Activated CD4-positive, alpha-beta T cell treated with anti-CD3 and anti-CD28 coated beads, Interleukin-2, Interleukin-6, amounts not matched to agents 100 ng/mL and 50 ng/mL, durations not matched to agents 16 hours and 8 hours (primary cell): ENCODE data around the gene SRGAP3.

Experiments used
- DNase-seq: peaks from one replicate; pipeline ENCODE4 v3.0.0-alpha.2; 2020

SRGAP3 gene

DNA sequence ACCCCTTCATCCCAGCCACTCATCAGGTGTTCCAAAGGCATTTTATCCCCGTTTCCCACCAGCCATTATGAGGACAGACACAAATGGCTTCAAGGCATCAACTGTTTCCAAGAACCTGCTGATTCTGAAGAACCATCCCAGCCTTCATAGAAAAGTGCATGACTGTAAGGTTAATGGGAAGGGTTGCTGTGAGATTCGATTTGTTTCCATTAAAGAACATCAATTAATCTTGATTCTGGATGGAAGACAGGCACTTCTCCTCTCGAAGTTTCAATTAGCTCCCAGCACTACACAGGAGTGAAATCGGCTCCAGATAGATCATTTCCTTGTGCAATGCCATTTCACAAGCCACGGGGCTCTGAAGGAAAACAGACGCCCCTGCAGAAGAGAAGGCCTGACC, 25.8 kb downstream of the SRGAP3 start:
- no peak for DNase-seq

DNA sequence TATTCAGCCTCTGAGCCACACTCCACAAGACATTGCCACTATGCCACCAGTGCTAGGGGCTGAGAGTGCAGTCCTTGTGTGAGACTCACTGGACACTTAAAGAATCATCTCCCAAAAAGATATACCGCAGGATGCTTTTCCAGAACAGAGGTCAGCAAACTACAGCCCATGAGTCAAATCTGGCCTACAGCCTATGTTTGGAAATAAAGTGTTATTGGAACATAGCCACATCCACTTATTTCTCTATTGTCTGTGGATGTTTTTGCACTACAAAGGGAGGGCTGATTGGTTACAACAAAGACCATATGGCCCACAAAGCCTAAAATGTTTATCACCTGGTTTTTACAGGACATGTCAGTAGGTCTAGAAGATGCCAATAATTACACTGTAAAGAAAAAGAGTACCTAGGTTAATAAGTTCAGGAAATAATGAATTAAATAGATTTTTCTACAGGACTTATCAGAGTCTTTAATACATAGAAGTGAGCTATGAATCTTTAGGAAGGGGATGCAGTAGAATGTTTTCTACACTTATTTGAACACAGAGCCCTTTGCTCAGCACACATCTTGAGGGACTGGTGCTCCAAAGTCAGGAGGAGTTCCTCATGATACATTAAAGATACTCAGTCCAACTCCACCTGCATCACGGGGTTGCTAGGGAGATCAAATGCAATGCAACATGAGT, 26.3 kb downstream of the SRGAP3 start:
- DNase-seq, result no peak

DNA sequence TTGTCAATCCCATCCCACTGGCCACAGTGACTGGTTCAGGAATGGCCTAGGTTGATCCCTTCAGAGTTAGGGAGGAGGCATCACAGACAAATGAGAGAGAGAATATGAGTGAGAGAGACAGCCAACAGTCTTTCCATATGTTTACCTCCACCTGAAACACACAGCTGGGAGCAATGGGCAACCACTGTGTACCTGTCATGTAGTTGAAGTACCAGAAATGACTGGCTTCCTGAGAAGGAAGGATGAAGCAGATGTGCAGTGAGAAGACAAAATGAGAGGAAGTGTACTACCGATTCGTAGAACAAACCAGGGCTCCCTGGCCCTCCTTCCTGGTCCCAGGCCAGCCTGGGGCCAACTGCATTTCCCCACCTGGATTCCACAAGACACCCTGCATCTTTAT, 27.4 kb downstream of the SRGAP3 start:
- DNase-seq, result peak; percentile 17

- no peak for DNase-seq
Observed at GRCh38 chr3:9218514-9218846, 31.0 kb downstream of the SRGAP3 start.

DNA sequence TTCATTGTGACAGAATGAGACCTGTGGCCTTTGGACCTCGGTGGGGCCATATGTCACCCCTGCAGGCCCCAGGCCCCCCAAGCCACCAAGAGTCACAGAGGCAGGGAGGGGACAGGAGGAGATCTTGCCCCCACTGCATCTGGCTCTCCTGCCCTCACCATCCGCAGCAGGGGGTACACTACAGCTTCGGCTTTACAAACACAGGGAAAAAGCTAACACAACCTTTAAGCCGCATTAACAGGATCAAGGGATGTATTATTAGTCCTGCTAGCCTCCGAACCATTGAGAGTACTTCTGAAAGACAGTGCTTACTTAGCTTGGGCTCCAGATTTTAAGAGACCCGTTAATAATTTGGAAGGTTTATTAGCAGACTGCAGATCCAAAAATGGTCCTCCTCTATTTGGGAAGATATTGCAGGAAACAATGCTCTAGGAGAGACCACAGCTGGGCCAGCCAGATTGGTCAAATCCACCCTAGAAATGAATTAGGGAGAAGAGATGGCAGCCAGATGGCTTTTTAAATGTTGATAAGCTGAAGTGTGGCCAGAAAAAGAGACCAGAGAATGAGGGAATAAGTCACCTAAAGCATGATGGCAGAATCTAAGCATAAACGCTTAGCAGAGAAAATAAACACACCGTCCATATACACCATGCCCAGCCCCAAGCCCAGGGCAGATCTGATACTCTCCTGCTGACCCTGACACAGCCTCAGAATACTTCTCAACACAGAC, 31.5 kb downstream of the SRGAP3 start:
- DNase-seq, result no peak

- DNase-seq, result no peak
Observed at GRCh38 chr3:9216736-9217135, 32.7 kb downstream of the SRGAP3 start.

DNA sequence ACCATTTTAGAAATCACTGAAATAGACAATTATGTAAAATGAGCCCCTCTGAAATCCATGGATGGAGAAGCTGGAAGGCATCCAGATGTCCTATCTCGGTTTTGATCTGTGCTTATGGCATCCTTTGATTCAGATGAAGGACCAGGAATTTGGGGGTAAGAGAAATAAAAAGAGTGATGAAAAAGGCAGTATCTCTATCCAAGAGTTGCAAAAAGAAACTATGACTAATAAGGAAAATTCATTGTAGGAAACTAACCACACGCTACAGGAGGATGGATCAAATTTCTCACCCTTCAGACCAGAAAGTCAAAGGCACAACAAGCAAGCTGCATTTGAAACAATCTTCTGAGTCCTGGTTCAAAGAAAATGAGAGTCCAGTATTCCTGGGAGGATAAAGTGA, 34.8 kb downstream of the SRGAP3 start:
- no peak for DNase-seq

DNA sequence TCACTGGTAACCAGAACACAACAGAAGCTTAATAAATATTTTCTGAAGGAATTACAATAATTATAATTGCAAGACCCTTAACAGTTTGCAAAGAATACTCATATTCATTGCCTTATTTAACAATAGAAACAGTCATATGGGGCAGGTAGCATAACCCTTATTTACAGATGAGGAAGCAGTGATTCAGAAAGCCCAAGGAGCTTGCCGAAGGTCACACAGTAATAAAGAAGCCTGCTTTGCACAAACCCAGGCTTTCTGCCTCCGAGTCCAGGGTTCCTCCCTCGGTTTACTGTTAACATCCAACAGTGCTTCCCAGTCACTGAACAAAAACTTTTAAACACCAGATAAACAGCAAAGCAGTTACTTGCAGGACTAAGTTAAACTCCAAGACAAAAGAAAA, 35.3 kb downstream of the SRGAP3 start:
- DNase-seq, result no peak

DNA sequence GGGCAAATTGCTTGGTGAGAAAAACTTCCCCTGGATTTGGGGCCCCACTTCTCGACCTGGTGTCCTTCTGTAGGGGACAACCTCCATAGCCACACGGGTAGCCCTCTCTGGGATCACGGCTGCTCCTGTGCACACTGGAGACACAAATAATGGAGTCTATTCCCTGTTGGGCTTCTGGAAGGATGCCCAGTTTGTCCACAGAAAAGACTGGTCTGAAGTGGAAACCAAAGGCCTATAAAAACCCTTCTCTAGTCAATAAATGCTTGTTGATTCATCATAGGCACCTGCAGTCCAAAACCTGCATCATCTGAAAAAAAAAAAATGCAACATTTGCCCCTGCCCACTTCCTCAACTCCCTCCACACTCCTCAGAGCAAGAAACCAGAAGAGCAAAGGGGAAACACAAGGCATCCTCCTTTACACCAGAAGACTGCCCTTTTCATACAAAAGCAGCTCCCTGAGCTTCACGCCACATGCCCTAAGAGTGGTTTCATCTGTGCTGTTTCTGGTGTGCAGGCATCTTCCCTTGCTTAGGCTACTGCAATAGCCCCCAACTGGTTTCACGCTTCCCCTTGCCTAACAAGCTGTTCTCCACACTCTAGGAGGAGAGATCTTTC, 36.3 kb downstream of the SRGAP3 start:
- no peak for DNase-seq

DNA sequence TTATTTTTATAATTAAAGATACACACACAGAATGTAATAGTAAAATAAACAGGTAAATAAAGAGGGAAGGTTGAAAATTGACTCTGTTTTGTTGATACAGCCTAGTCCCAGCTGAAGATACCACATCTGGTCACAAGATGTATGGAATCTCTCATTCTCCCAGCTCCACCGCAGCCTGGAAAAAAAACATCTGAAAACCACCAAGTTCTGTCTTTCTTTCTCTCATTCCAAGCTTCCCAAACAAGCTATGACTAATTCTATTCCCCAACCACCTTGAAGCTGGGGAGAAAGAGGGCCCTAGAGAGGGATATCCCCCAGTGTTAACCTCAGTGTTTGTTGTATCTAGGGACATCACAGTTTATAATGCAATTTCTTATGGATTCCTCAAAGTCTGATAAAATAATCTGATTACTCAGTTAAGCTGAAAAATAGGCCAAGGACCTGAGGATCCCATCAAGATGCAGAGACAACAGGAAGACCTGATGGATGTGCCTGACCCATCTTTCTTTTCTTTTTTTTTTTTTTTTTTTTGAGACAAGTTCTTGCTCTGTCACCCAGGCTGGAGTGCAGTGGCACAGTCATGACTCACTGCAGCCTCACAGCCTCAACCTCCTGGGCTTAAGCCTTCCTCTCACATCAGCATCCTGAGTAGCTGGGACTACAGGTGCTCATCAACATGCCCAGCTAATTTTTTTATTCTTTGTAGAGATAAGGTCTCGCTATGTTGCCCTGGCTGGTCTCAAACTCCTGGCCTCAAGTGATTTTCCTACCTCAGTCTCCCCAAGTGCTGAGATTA, 38.1 kb downstream of the SRGAP3 start:
- DNase-seq, result no peak

- no peak for DNase-seq
Observed at GRCh38 chr3:9209777-9210176, 39.7 kb downstream of the SRGAP3 start.

- no peak for DNase-seq
Observed at GRCh38 chr3:9208605-9209152, 40.8 kb downstream of the SRGAP3 start.

DNA sequence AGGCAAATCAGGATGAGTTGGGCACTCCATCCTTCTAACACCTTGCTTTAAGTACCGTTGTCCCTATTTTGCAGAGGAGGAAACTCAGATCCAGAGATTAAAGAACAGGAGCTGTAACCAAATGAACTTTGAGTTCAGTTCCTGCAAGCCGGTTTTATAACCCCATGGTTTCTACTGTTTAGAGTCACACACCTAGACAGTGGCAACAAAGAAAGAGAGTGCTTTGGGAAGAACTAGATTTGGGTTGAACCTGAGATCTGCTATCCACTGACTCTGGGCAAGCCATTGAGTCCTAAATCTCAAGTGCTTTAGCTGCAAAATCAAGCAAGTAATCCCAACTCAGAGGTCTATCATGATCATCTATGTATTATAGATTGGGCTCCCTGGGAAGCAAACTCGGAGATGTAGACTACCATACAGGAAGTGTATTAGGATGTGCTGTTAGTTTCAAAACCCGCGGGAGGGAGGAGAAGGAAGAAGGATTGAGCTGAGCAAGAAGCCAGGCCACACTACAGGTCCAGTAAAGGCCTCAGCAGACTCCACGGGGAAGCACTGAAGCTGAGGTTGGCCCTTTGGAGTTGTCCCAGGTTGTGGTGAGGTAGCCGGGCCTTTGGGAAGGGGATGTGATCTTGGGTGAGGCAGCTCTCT, 42.2 kb downstream of the SRGAP3 start:
- DNase-seq, result no peak

- DNase-seq, result no peak
Observed at GRCh38 chr3:9206287-9206686, 43.2 kb downstream of the SRGAP3 start.

DNA sequence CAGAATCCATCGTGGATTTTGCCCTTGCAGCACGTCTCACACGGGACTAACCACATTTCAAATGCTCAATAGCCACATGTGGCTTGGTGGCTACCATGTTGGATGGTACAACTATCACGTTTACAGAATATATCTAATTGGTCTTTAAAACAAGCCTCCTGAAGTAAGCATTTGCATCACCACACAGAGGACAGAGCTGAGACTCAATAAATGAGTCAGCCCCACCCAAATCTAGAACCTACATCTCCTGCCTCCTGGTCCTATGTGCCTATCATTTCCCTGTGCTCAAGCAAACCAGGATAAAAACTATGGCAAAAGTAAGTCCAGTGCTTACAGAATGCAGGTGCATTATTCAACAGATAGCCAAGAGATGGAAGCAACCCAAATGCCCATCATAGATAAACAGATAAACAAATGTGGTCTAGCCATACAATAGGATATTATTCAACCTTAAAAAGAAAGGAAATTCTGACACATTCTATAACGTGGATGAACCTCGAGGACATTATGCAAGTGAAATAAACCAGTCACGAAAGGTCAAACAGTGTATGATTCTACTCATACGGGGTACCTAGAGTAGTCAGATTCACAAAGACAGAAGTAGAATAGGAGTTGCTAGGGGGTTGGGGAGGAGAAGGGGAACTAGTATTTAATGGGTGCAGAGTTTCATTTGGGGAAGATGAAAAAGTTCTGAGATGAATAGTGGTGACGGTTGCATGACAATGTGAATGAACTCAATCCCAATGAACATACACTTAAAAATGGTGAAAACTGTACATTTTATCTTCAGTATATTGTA, 43.9 kb downstream of the SRGAP3 start:
- no peak for DNase-seq

DNA sequence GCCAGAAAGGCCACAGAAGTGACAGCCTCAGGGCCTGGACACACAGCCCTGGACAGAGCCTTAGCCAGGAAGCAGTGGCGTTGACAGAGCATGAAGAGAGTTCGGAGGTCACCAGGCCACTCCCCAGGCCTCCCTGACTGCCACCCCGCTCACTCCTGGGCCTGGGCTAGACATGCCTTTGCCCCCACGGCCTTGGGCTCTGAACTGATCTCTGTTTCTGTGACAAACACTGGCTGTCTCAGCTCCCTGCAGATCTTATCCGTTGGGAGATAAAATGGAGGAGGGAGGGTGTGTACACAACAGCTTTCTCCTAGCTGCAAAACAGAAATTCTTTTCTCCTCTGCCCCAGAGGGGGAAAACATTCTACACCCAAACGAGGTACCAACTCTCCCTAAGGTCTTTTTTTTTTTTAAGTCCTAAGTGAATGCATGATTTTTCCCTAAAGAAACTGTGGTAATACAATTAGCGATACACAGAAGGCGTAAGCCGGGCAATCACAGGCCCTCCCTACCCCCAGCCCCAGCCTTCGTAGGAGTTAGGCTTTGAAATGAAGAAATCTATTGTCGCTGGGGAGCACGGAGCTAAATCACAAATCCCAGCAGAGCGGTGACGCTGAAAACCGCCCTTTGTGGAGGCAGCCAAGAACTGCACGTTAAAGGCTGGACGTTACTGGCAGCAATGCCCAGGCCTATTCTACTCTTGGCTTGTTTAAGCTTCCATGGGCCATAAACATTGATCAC, 45.0 kb downstream of the SRGAP3 start:
- no peak for DNase-seq

- no peak for DNase-seq
Observed at GRCh38 chr3:9203317-9203716, 46.1 kb downstream of the SRGAP3 start.

- DNase-seq, result no peak
Observed at GRCh38 chr3:9202546-9202945, 46.9 kb downstream of the SRGAP3 start.

GRCh38 chr3:9201955-9202354, 47.5 kb downstream of the SRGAP3 start:
- no peak for DNase-seq

- DNase-seq, result no peak
Observed at GRCh38 chr3:9201266-9201665, 48.2 kb downstream of the SRGAP3 start.

DNA sequence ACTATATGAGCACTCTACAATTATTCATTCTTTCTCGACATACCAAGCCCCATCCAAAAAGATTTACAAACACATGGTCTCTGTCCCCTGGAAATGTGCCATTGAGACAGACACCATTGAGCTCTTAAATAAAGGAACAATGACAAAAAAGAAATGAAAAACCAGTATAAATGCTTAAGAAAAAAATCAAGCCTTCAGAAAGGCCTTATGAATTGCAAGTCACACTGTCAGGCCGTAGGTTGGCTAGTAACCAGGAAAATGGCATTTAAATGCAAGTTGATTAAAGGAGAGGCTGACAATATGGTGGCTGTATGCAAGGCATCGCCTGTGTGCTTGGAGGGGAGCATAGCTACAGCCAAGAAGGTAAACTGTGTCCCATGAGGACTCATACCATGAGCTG, 49.7 kb downstream of the SRGAP3 start:
- DNase-seq, result no peak
